Endothelial cell of umbilical vein (primary cell): ENCODE results near the gene PPFIBP1. TPM values are rescaled to one million over a fixed set of nuclear protein-coding genes. Genes with fewer than 3 reads are reported as not detected.

ENCODE experiments used
- BruUV-seq: library from RNA; stranded (reverse); fragments of 400-500 nt; replicated peaks from 2 replicates; lab custom pipeline; 2021; lab: Mats Ljungman, UMichigan
- CTCF ChIA-PET: fragments of 300-600, 350-600 bp; sonication (Branson Sonifier 250); formaldehyde crosslinking; loops from one replicate; lab custom pipeline; 2021; ENCODE audit warnings: antibody characterized with exemption, inconsistent platforms; lab: Charles Lee
- POLR2A ChIA-PET: fragments of 300-600, 350-600 bp; sonication (Branson Sonifier 250); formaldehyde crosslinking; loops from one replicate; lab custom pipeline; 2021; ENCODE audit warnings: antibody characterized with exemption, inconsistent platforms; lab: Charles Lee
- DNase-seq: peaks from one replicate; pipeline ENCODE4 v3.0.0-alpha.2; 2011; ENCODE audit warnings: low read depth, low spot score
- FAIRE-seq: peaks from 2 replicates; lab custom pipeline; 2011; peaks lifted over from hg19 to GRCh38; lab: Jason Lieb, UNC
- H2AFZ ChIP-seq: 2 replicates; pipeline ENCODE4 v1.6.0; 2012; ENCODE audit warnings: low read depth, low read length, control low read depth, inconsistent platforms
- H3K27ac ChIP-seq: 2 replicates; pipeline ENCODE4 v1.5.1; 2011; ENCODE audit warnings: low read depth, mild to moderate bottlenecking, control low read depth, low read length, moderate library complexity; ENCODE audit not compliant: insufficient read depth
- H3K27me3 ChIP-seq, 2 experiments: 2 replicates each; pipeline versions ENCODE4 v1.6.0 to v1.6.1; 2011; ENCODE audit warnings: low read length in 2 of 2, mixed read lengths in 1 of 2; ENCODE audit not compliant: control insufficient read depth in 2 of 2, insufficient read depth in 2 of 2
- H3K36me3 ChIP-seq, 2 experiments: 2 replicates in 1 of 2; 3 replicates in 1 of 2; pipeline ENCODE4 v1.5.1; 2011; ENCODE audit warnings: low read length in 2 of 2, mild to moderate bottlenecking in 1 of 2, moderate library complexity in 1 of 2; ENCODE audit not compliant: control insufficient read depth in 2 of 2, insufficient read depth in 2 of 2; ENCODE audit errors: extremely low read depth in 1 of 2
- H3K4me1 ChIP-seq: 3 replicates; pipeline ENCODE4 v1.5.1; 2011; ENCODE audit warnings: mild to moderate bottlenecking, low read length; ENCODE audit not compliant: control insufficient read depth, insufficient read depth; ENCODE audit errors: extremely low read depth
- H3K4me2 ChIP-seq: 2 replicates; pipeline ENCODE4 v1.6.1; 2011; ENCODE audit warnings: low read length, control low read depth, mixed read lengths; ENCODE audit not compliant: insufficient read depth
- H3K4me3 ChIP-seq, 3 experiments: fragments of 200-600 bp in 1 of 3; sonication (generic), shearing (Covaris generic) in 1 of 3; replicated peaks in 1 of 3; 2 replicates each; pipeline ENCODE4 v1.5.1; 2011 to 2016; ENCODE audit warnings: control low read depth in 3 of 3, low read length in 3 of 3, mild to moderate bottlenecking in 2 of 3, inconsistent platforms in 1 of 3, low read depth in 1 of 3, moderate library complexity in 1 of 3; ENCODE audit not compliant: insufficient read depth in 1 of 3
- H3K79me2 ChIP-seq: 2 replicates; pipeline ENCODE4 v1.6.0; 2012; ENCODE audit warnings: low read length, inconsistent platforms; ENCODE audit not compliant: control insufficient read depth, insufficient read depth
- H3K9ac ChIP-seq: replicated peaks from 2 replicates; pipeline ENCODE3; 2011; ENCODE audit warnings: low read length, control low read depth; ENCODE audit not compliant: insufficient read depth; ENCODE audit errors: extremely low read depth
- H3K9me1 ChIP-seq: replicated peaks from 3 replicates; pipeline ENCODE4 v1.6.0; 2011; ENCODE audit warnings: mild to moderate bottlenecking, low read length; ENCODE audit not compliant: control insufficient read depth, insufficient read depth; ENCODE audit errors: extremely low read depth
- H3K9me3 ChIP-seq: replicated peaks from 2 replicates; pipeline ENCODE4 v1.5.1; 2012; ENCODE audit warnings: low read length, inconsistent platforms; ENCODE audit not compliant: control insufficient read depth, insufficient read depth
- H4K20me1 ChIP-seq: replicated peaks from 2 replicates; pipeline ENCODE3; 2011; ENCODE audit warnings: mild to moderate bottlenecking, low read length; ENCODE audit not compliant: control insufficient read depth, insufficient read depth; ENCODE audit errors: extremely low read depth
- CTCF ChIP-seq, 2 donors: IDR thresholded peaks; 1 replicate in 1 of 2; 2 replicates in 1 of 2; pipeline ENCODE4 v1.5.1; 2011; ENCODE audit warnings: low read length in 2 of 2, mild to moderate bottlenecking in 2 of 2, moderate library complexity in 2 of 2, control low read depth in 1 of 2, inconsistent platforms in 1 of 2, low read depth in 1 of 2; ENCODE audit not compliant: insufficient read depth in 1 of 2; ENCODE audit errors: extremely low read depth in 1 of 2
- EZH2 ChIP-seq: IDR thresholded peaks from 2 replicates; pipeline ENCODE4 v1.6.1; 2012; ENCODE audit warnings: borderline replicate concordance, low read depth, mild to moderate bottlenecking, moderate library complexity, low read length, inconsistent platforms; ENCODE audit not compliant: severe bottlenecking
- FOS ChIP-seq: IDR thresholded peaks from 2 replicates; pipeline ENCODE4 v1.6.1; 2011; ENCODE audit warnings: mild to moderate bottlenecking, low read length, moderate library complexity, borderline replicate concordance; ENCODE audit not compliant: insufficient read depth
- GATA2 ChIP-seq: IDR thresholded peaks from 2 replicates; pipeline ENCODE4 v1.7.0; 2011; ENCODE audit warnings: low read depth, mild to moderate bottlenecking, moderate library complexity, mixed read lengths, low read length; ENCODE audit not compliant: insufficient read length, insufficient read depth
- JUN ChIP-seq: IDR thresholded peaks from 2 replicates; pipeline ENCODE4 v1.6.1; 2011; ENCODE audit warnings: borderline replicate concordance, low read depth; ENCODE audit not compliant: insufficient read length, insufficient read depth
- MYC ChIP-seq: IDR thresholded peaks from one replicate; pipeline ENCODE4 v1.6.1; 2011; ENCODE audit warnings: mild to moderate bottlenecking, low read depth, low read length
- POLR2A ChIP-seq: IDR thresholded peaks from 2 replicates; pipeline ENCODE4 v1.6.1; 2012; ENCODE audit warnings: low read depth, mild to moderate bottlenecking, control low read depth, low read length
- POLR2AphosphoS5 ChIP-seq: IDR thresholded peaks from 2 replicates; pipeline ENCODE4 v1.6.1; 2012; ENCODE audit warnings: low read depth, mild to moderate bottlenecking, control low read depth, low read length, moderate library complexity; ENCODE audit not compliant: insufficient read depth
- dilution Hi-C: fragments of 300-500 bp; cut with MboI; formaldehyde crosslinking; loops from one replicate; pipeline ENCODE4 v1.15.0; 2019; ENCODE audit warnings: low sequenced_read_pairs; ENCODE audit not compliant: extremely low pct_ligation_motif_present
- intact Hi-C: fragments of 100-400 bp; cut with micrococcal nuclease; formaldehyde crosslinking; loops from one replicate; pipeline ENCODE4 v1.10.0; 2022
- polyA plus RNA-seq, 4 experiments: library from polyadenylated mRNA; depleted of rRNA in 3 of 4; stranded (reverse) in 3 of 4; unstranded in 1 of 4; fragments of >200 nt; gene quantifications; 2 replicates each; pipeline versions ENCODE4 v1.2.1 to v1.2.3, GENCODE V29; 2011 to 2012; ENCODE audit warnings: missing spikeins in 1 of 4
- total RNA-seq: library from RNA; stranded (reverse); gene quantifications from 2 replicates; pipeline ENCODE4 v1.2.3, GENCODE V29; 2021
- TF ChIP-seq, protein P1 (sequence below): IDR thresholded peaks from 2 replicates; pipeline ENCODE4 v1.6.1; 2011; ENCODE audit not compliant: insufficient read depth, insufficient read length

Gene PPFIBP1
- total and polyA plus RNA-seq, 2 donors (not counting 3 experiments of a cell fraction or from before 2014, with no cell fraction given) = 45.5 to 154 TPM

- ChIA-PET CTCF (interaction anchor here (1.0 to 2.1 kb wide), 3 partner anchors 127 to 227 kb away, joined by 5 to 8 read pairs (median 6); partner anchors contain the start of gene PPFIBP1), POLR2A (no interaction called here)
- BruUV-seq = no TSS peak
- dilution Hi-C loops (no loop called here), intact Hi-C loops (loop anchor here (5.0 kb wide), 1 partner anchor 319 kb away; the partner anchor contains the start of gene BMAL2)
- Histone ChIP-seq H2AFZ (no peak overlapping the region), H3K27me3 (no peaks in the 10 kb centered on the region), H3K4me3 (no peak overlapping the region), H3K9me1 (no peaks in the 10 kb centered on the region), H3K4me2 (no peak overlapping the region), H4K20me1 (no peaks in the 10 kb centered on the region), H3K9ac (no peak overlapping the region), H3K79me2 (no peaks in the 10 kb centered on the region), H3K4me1 (peaks cover 8% of the 10 kb centered on the region), H3K36me3 (peaks cover 0 to under 1% of the 10 kb centered on the region in 2 experiments), H3K27ac (no peak overlapping the region), H3K9me3 (no peaks in the 10 kb centered on the region)
- FAIRE-seq = no peak
- no peak for DNase-seq
- TF ChIP-seq EZH2 (no peak), POLR2A (no peak), JUN (no peak), CTCF (IDR thresholded peaks at IDR 0.05; ENCODE audit: extremely low read depth in 1 of 2, insufficient read depth in 1 of 2, low read depth in 1 of 2, low read length in 2 of 2) (no peak), MYC (no peak), POLR2AphosphoS5 (no peak), FOS (no peak), GATA2 (no peak)
- TF ChIP-seq, protein P1, sequence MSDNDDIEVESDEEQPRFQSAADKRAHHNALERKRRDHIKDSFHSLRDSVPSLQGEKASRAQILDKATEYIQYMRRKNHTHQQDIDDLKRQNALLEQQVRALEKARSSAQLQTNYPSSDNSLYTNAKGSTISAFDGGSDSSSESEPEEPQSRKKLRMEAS = no peak
These were observed 127.2 kb downstream of the PPFIBP1 start for GRCh38 chr12:27651201-27651600.
